Mesenchymal stem cell (in vitro differentiated cells and primary cell): Measurements from ENCODE around the gene FZD7.

Experiments
- DNase-seq: peaks from one replicate; pipeline ENCODE4 v3.0.0-alpha.2; 2013
- H2AFZ ChIP-seq: one replicate; pipeline ENCODE4 v1.6.1; 2013; ENCODE audit warnings: low read depth, mild to moderate bottlenecking, control low read depth, inconsistent platforms, low read length, moderate library complexity
- H2AK5ac ChIP-seq: 2 replicates; pipeline ENCODE4 v1.6.1; 2013; ENCODE audit warnings: low read length, moderate library complexity, mild to moderate bottlenecking, inconsistent platforms; ENCODE audit not compliant: severe bottlenecking
- H2BK120ac ChIP-seq: one replicate; pipeline ENCODE4 v1.6.1; 2013; ENCODE audit warnings: low read depth, mild to moderate bottlenecking, inconsistent platforms, low read length, moderate library complexity
- H2BK12ac ChIP-seq, 2 experiments: one replicate each; pipeline ENCODE4 v1.6.1; 2013; ENCODE audit warnings: inconsistent platforms in 2 of 2, low read length in 2 of 2, mild to moderate bottlenecking in 2 of 2, moderate library complexity in 2 of 2, control low read depth in 1 of 2
- H2BK15ac ChIP-seq: one replicate; pipeline ENCODE4 v1.6.1; 2013; ENCODE audit warnings: mild to moderate bottlenecking, low read depth, inconsistent platforms; ENCODE audit not compliant: poor library complexity, severe bottlenecking
- H2BK5ac ChIP-seq: 2 replicates; pipeline ENCODE4 v1.6.1; 2013; ENCODE audit warnings: low read depth, mild to moderate bottlenecking, low read length, control low read depth, inconsistent platforms; ENCODE audit not compliant: poor library complexity, severe bottlenecking
- H3K14ac ChIP-seq, 2 experiments: one replicate each; pipeline ENCODE4 v1.6.1; 2013; ENCODE audit warnings: inconsistent platforms in 2 of 2, low read length in 2 of 2, control low read depth in 1 of 2, mild to moderate bottlenecking in 1 of 2, moderate library complexity in 1 of 2
- H3K18ac ChIP-seq, 2 experiments: one replicate each; pipeline ENCODE4 v1.6.1; 2013; ENCODE audit warnings: inconsistent platforms in 2 of 2, low read length in 2 of 2, control low read depth in 1 of 2, low read depth in 1 of 2, mild to moderate bottlenecking in 1 of 2
- H3K23ac ChIP-seq, 2 experiments: one replicate each; pipeline ENCODE4 v1.6.1; 2013; ENCODE audit warnings: inconsistent platforms in 2 of 2, low read length in 2 of 2, mild to moderate bottlenecking in 2 of 2, moderate library complexity in 2 of 2, control low read depth in 1 of 2
- H3K27ac ChIP-seq: 2 replicates; pipeline ENCODE4 v1.5.1; 2013; ENCODE audit warnings: mild to moderate bottlenecking, moderate library complexity, low read length, control low read depth, inconsistent platforms; ENCODE audit not compliant: poor library complexity, severe bottlenecking
- H3K27me3 ChIP-seq, 2 experiments: 2 replicates each; pipeline versions ENCODE4 v1.6.1 to v1.7.0; 2013; ENCODE audit warnings: low read length in 2 of 2, mild to moderate bottlenecking in 2 of 2, moderate library complexity in 2 of 2, control low read depth in 1 of 2, inconsistent platforms in 1 of 2; ENCODE audit not compliant: control insufficient read depth in 1 of 2, insufficient read depth in 1 of 2
- H3K36me3 ChIP-seq, 2 experiments: 2 replicates each; pipeline versions ENCODE4 v1.6.1 to v1.7.0; 2013; ENCODE audit warnings: low read length in 2 of 2, control low read depth in 1 of 2, inconsistent platforms in 1 of 2, low read depth in 1 of 2, mild to moderate bottlenecking in 1 of 2; ENCODE audit not compliant: insufficient read depth in 2 of 2, control insufficient read depth in 1 of 2
- H3K4ac ChIP-seq, 2 experiments: one replicate each; pipeline ENCODE4 v1.6.1; 2013; ENCODE audit warnings: inconsistent platforms in 2 of 2, low read length in 2 of 2, mild to moderate bottlenecking in 2 of 2, moderate library complexity in 2 of 2, control low read depth in 1 of 2, low read depth in 1 of 2
- H3K4me1 ChIP-seq: 2 replicates; pipeline ENCODE4 v1.6.1; 2013; ENCODE audit warnings: low read depth, low read length, control low read depth; ENCODE audit not compliant: control insufficient read depth, insufficient read depth
- H3K4me2 ChIP-seq: 2 replicates; pipeline ENCODE4 v1.6.1; 2013; ENCODE audit warnings: low read length, mild to moderate bottlenecking, inconsistent platforms; ENCODE audit not compliant: poor library complexity, severe bottlenecking
- H3K4me3 ChIP-seq, 2 experiments: 2 replicates each; pipeline versions ENCODE4 v1.5.1 to v1.7.0; 2013; ENCODE audit warnings: low read length in 2 of 2, mild to moderate bottlenecking in 2 of 2, control low read depth in 1 of 2, low read depth in 1 of 2; ENCODE audit not compliant: insufficient read depth in 1 of 2
- H3K79me1 ChIP-seq: replicated peaks from 2 replicates; pipeline ENCODE4 v1.6.1; 2013; ENCODE audit warnings: mild to moderate bottlenecking, control low read depth, low read length, inconsistent platforms; ENCODE audit not compliant: poor library complexity, severe bottlenecking
- H3K9ac ChIP-seq: 2 replicates; pipeline ENCODE4 v1.7.0; 2013; ENCODE audit warnings: mild to moderate bottlenecking, low read length, moderate library complexity
- H3K9me3 ChIP-seq: 2 replicates; pipeline ENCODE4 v1.7.0; 2013; ENCODE audit warnings: mild to moderate bottlenecking, low read length; ENCODE audit not compliant: control insufficient read depth
- H4K8ac ChIP-seq: one replicate; pipeline ENCODE4 v1.6.1; 2013; ENCODE audit warnings: inconsistent platforms, mild to moderate bottlenecking, low read length, moderate library complexity
- H4K91ac ChIP-seq: one replicate; pipeline ENCODE4 v1.6.1; 2013; ENCODE audit warnings: mild to moderate bottlenecking, low read length, inconsistent platforms
- WGBS: methylation state at CpG from one replicate; pipeline ENCODE4 v1.1.7; 2013; ENCODE audit warnings: mixed read lengths; 5-methylcytosine and 5-hydroxymethylcytosine counted together

Gene FZD7

DNA sequence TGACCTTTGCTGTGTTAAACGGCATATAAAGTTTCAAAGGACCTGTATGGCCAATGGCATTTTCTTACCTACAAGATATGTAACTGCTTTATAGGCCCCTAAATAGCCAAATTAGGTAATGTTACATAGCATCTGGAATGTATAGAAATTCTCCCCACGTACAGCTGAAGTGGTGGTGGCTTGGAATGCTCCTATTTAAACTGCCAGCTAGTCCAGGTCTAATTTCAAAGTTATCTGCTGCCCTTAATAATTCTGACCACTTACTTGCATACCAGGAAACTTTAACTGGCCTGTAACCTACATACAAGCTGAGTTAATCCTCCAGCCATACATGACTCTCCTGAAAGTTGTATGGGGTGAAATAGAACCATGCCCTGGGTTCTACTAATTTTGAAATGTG is 40.7 kb downstream of the FZD7 start:
- H3K18ac ChIP-seq = no peak overlapping the region

DNA sequence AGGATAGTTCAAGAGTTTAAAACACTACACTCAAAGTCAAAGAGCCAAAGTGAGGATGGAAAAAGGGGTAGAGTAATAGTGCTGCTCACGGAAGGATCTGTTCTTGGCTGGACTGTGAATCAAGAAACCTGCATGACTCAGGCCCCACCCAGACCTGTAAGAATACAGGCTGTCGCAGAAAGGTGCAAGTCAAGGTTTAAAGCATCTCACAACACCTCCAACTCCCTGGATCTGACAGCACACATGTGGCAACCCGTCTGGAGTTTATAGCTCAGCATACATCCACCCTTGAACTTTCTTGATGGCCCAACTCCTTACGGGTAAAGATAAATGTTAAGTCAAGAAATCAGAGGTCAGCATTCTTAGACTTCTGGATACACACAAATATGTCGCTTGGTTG is 45.7 kb downstream of the FZD7 start:
- Histone ChIP-seq H2BK12ac (no peak overlapping the region), H3K4me2 (no peak overlapping the region), H3K4me3 (no peak overlapping the region), H3K9me3 (peaks cover 7% of the 10 kb centered on the region), H3K36me3 (no peaks in the 10 kb centered on the region), H3K27me3 (no peaks in the 10 kb centered on the region), H3K14ac (no peak overlapping the region), H3K79me1 (no peaks in the 10 kb centered on the region), H2BK5ac (no peak overlapping the region), H3K18ac (no peak overlapping the region), H2BK15ac (no peak overlapping the region), H2AK5ac (no peak overlapping the region), H3K27ac (no peak overlapping the region), H3K23ac (no peak overlapping the region), H3K9ac (no peak overlapping the region), H4K8ac (no peak overlapping the region), H4K91ac (no peak overlapping the region), H2BK120ac (no peak overlapping the region), H2AFZ (no peak overlapping the region), H3K4ac (no peak overlapping the region), H3K4me1 (peaks cover 6% of the 10 kb centered on the region)
- no peak for DNase-seq
- WGBS = 89% methylated on average over 3 of the region's 5 CpGs

More for the DNA sequence above, 40.7 kb downstream of the FZD7 start:
- no peak for DNase-seq
- 64% methylated on average over 1 of the region's 2 CpGs for WGBS
- no peaks in the 10 kb centered on the region for H3K9me3 ChIP-seq
- no peak overlapping the region for H2BK120ac ChIP-seq
- no peak overlapping the region for H2AFZ ChIP-seq
- H4K91ac ChIP-seq = no peak overlapping the region
- no peak overlapping the region for H3K4ac ChIP-seq
- H2BK12ac ChIP-seq = no peak overlapping the region
- H3K27ac ChIP-seq = no peak overlapping the region
- no peaks in the 10 kb centered on the region for H3K36me3 ChIP-seq
- H4K8ac ChIP-seq = no peak overlapping the region
- H3K79me1 ChIP-seq = no peaks in the 10 kb centered on the region
- no peak overlapping the region for H2BK5ac ChIP-seq
- peaks cover 0 to 13% of the 10 kb centered on the region in 2 experiments for H3K27me3 ChIP-seq
- no peak overlapping the region for H3K9ac ChIP-seq
- no peak overlapping the region for H3K14ac ChIP-seq
- no peak overlapping the region for H2AK5ac ChIP-seq
- peaks cover 5% of the 10 kb centered on the region for H3K4me1 ChIP-seq
- no peak overlapping the region for H3K23ac ChIP-seq
- no peak overlapping the region for H3K4me2 ChIP-seq
- H3K4me3 ChIP-seq = no peak overlapping the region
- H2BK15ac ChIP-seq = no peak overlapping the region

GRCh38 chr2:202084265-202084664 is 50.6 kb downstream of the FZD7 start:
- Histone ChIP-seq H2AFZ (no peak overlapping the region), H3K18ac (peak overlapping the region in 1 of 2 experiments; percentile 43), H3K9ac (no peak overlapping the region), H3K4me3 (no peak overlapping the region), H2AK5ac (no peak overlapping the region), H3K36me3 (no peaks in the 10 kb centered on the region), H4K91ac (peak overlapping the region; percentile 13), H3K23ac (no peak overlapping the region), H3K4ac (no peak overlapping the region), H2BK120ac (no peak overlapping the region), H2BK12ac (no peak overlapping the region), H4K8ac (no peak overlapping the region), H2BK5ac (no peak overlapping the region), H3K79me1 (no peaks in the 10 kb centered on the region), H2BK15ac (no peak overlapping the region), H3K4me2 (no peak overlapping the region), H3K4me1 (peaks cover 5% of the 10 kb centered on the region), H3K27me3 (peaks cover 0 to 6% of the 10 kb centered on the region in 2 experiments), H3K14ac (peak overlapping the region in 1 of 2 experiments; percentile 37), H3K9me3 (peaks cover 7% of the 10 kb centered on the region), H3K27ac (no peak overlapping the region)
- 36% methylated on average over 5 of the region's 6 CpGs for WGBS
- DNase-seq = no peak
